GM18951 (cell line): Measurements from ENCODE around the gene ESR1.
"Not testable (repeated sequence)": the region's sequence is repeated elsewhere in the genome, so short reads cannot be mapped to it uniquely, and the experiment has no call there.

Experiments
- POLR2A ChIP-seq: IDR thresholded peaks from 4 replicates; pipeline ENCODE4 v1.6.1; 2011; ENCODE audit warnings: mild to moderate bottlenecking; ENCODE audit not compliant: insufficient read length, insufficient read depth; ENCODE audit errors: extremely low read depth
- in situ Hi-C: fragments of 300-500 bp; cut with MboI; formaldehyde crosslinking; loops from one replicate; pipeline ENCODE4 v1.12.0; 2022; ENCODE audit warnings: low sequenced_read_pairs, mixed read lengths, inconsistent platforms; ENCODE audit not compliant: unreplicated experiment

Gene ESR1

DNA sequence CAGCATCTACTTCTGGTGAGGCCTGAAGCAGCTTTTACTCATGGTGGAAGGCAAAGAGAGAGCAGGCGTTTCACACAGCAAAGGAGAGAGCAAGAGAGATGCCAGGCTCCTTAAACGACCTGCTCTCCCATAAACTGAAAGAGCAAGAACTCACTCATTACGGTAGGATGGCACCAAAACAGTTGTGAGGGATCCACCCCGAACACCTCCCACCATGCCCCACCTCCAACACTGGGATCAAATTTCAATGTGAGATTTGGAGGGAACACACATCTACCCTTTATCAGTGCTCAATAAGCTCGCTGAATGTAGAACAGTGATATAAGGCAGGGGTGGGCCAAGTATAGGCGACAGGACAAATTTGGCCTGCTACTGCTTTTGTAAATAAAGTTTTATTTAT, 244.6 kb downstream of the ESR1 start:
- in situ Hi-C loops, result no loop called here

DNA sequence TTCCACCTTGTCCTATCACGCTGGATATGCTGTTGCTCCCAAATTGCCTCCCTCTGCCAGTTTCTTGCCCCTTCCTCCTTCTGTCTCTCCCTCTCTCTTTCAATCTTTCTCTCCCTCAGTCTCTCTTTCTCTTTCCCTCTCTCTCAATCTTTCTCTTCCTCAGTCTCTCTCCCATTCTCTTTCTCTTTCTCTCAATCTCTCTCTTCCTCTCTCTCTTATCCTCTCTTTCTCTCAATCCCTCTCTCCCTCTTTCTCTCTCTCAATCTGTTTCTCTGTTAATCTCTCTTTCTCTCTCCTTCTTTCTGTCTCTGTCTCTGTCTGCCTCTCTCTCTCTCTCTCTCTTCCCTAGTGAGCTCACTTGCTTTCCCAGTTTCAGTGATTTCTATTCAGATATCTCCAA, 245.8 kb downstream of the ESR1 start:
- TF ChIP-seq POLR2A, result no peak
- in situ Hi-C loops, result no loop called here

More for the DNA sequence above, 244.6 kb downstream of the ESR1 start:
- no peak for TF ChIP-seq POLR2A

DNA sequence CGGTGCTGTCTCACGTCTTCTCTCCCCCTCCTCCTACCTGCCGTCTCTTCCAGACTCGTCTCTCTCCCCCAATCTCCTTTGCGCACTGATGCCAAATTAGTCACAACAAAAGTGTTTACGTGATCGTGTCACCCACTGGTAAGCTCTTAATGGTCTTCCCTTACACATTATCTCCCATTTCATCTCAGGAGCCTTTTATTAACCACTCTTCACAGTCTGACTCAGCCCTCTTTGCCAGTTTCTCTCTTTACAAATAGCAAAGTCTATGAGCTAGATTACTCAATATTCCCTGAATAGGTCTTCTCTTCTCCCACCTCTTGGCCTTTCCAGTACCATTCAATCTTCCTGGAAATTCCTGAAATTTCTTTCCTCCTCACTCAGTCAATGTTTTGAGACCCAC, 247.0 kb downstream of the ESR1 start:
- in situ Hi-C loops, result no loop called here
- no peak for TF ChIP-seq POLR2A

DNA sequence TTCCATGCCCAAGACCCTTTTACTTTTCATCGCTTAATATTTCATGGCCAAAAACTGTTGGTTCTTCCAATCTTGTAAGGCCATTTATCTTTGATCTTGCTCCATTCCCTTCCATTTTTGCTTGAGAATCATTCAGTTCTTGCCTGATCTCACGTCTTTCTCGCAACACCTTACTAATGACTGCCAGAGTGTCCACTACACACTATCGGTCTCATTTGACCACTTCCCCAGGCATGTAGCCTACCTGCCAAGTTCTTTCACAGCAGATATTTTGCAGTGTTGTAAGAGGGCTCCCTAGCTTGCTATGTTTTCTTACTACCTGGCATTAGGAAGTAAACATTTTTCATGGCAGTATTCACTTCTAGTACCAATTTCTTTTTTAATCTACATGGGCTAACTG, 248.0 kb downstream of the ESR1 start:
- no peak for TF ChIP-seq POLR2A
- in situ Hi-C loops, result no loop called here

DNA sequence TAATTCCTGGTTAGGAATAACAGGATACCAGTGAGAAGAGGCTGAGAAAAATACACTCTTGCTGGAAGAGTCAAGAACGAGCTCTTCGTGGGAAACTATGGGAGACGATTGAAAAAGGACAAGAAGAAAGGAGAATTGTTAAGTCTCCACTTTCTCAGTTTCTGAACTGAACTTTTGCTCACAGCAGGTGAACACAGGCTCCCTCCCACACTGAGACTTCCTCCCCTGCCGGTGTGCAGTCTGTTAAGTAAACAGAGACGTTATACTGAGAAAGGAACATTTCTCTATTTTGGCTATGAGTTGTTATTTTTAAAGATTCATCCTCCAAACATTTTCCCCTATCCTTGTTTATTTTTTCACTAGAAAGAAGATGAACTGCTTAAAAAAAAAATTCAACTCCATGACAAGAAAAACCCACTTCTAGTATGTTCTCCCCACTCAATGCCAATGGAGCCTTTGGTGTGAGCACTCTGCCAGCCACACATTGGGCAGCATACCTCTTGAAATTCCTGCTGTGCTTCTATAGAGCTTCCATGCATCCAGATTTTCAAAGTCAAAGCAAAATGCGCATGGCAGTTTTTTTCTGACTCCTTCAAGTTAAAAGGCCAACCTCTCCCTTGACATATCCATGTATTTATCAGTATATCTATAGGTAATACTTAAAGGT, 250.5 kb downstream of the ESR1 start:
- in situ Hi-C loops, result no loop called here
- TF ChIP-seq POLR2A, result no peak

DNA sequence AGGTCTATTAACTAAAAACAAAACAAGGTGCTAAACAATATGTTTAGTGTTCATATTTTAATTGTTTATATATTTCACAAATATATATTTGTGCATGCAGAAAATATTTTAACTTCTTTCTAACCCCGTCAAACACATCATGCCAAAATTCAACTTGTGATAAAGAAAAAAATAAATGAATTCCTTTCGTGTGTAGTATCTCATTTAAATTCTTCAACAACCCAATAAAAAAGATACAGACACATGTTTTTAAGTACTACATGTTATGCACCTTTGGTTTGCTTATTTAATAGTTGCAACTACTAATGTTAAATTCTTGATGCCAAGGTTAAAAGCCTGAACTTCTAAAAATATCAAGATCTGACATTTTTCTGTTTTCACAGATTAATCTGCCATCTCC, 252.4 kb downstream of the ESR1 start:
- in situ Hi-C loops, result no loop called here
- TF ChIP-seq POLR2A, result no peak

DNA sequence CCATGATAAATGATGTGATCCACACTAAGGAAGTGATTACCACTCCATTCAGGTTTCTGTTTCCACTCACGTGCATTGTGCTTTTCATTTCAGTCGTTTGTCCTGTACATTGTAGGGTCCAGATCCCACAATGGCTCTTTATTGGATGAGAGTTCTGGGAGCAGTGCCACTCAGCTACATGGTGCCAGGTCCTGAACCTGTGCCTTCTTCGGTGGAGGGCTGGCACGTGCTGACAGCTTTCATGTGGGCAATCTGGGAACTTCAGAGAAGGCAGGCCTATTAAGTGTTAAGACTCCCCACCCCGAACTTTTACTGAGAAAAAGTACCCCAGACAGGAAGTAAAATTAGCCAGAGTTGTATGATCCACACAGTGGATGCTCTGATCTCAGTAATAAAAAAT, 255.0 kb downstream of the ESR1 start:
- no peak for TF ChIP-seq POLR2A
- in situ Hi-C loops, result no loop called here

DNA sequence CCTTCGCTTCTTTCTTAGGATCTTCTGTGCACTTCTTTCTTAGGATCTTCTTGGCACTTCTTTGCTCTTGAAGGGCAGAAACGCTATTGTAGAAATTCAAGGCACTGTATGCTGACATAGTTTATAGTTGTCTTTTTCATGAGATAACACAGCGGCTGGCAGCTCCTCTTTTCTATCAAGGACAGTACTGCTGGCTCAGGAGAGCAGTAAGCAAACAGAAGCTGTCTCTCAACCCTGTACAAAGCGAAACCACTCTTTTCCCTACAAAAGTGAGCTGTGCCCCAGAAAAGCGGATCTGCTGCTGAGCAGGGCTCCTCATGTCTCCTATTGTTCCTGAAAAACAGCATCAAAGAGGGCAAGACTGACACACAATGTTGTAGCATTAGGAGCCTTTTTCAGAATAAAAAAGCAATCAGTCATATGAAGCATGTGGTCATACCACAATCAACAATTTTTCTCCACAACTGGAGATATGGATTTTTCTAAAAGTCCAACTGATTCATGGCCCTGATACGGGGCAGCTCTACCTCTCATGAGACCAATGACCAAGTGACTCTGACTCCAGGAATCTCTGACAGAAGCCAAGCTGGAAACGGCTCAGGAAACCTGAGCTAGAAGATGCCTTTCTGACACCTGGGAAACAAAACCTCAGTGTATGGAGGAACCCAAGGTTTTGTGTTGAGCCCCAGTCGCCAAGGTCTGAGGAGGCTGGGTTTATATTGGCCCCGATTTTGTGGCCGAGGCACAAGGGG, 255.9 kb downstream of the ESR1 start:
- in situ Hi-C loops, result no loop called here
- TF ChIP-seq POLR2A, result no peak

DNA sequence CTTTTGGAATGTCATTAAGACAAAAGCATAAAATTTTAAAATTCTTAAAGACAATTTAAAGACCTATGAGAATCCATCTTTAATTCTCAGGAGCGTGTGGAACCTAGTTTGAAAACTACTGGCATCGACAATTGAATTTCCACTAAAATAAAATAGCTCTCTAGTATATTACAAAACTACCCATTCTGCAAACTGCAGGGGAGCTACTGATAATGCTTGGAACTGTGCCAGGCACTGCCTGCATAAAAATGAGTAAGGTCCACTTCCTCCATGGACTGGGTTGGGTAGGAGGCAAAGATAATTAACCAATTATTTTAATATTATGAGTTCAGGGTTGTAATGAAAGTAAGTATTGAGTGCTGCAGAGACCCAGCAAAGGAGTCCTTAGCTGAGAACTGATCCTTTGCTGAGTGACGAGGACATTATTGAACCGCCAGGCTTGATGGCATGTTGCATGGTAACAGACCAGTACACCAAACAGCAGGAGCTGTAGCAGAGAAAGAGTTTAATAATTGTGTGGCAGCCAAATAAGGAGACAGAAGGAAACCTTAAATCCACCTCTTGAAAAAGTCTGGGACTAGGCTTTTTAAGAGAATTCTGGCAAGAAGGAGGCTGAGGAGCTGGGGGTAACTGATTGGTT, 261.3 kb downstream of the ESR1 start:
- in situ Hi-C loops, result no loop called here
- TF ChIP-seq POLR2A, result no peak

DNA sequence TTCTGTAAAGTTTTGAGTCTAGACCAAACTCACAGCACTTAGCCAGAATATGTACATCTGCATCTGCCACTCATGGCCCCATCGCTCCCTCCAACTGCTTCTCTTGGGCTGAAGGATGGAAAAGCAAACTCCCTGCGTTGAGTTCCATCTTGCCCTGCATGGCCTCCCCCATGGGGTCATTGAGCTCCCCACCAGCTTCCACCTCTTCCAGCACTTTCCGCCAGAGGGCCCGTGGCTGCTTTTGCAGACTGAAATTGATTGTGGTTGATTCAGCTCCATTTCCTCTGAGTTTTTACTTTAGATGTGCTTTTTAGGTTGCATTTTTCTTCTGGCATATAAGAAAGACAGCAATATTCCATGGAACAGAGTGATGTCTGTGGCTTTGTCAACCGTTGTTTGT, 263.1 kb downstream of the ESR1 start:
- in situ Hi-C loops, result no loop called here
- no peak for TF ChIP-seq POLR2A

DNA sequence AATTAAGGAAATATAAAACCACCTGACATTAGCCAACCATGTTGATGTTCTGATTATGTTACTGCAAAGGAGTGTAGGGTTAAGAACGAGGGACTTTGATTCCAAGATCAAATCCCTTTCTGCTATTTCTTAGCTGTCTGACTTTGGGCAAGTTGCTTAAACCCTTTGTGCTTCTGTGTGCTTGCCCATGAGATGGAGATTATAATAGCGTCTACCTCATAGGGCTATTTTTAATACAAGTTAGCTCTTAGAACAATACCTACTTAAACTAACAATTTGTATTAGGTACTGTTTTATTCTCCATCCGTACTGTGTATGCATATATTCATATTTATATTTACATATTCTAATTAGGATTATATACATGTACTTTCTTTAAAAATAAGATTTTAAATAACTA, 263.8 kb downstream of the ESR1 start:
- in situ Hi-C loops, result no loop called here
- no peak for TF ChIP-seq POLR2A

DNA sequence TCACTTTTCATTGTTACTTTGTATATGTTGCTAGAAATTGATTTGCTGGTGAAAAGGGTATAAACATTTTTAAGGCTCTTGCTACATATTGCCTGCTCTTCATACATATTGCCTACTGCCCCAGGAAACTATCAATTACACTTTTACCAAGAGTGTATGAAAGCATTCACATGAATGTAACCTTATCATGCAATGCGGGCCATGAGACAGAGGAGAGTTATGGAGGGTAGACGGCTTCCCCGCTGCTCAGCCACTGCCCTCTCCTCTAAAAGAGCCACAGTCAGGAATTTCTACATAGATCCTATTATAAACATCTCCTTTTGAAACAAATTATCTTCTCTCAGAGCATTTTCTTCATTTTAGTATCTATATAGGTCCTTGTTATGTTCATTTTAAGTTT, 264.4 kb downstream of the ESR1 start:
- TF ChIP-seq POLR2A, result no peak
- in situ Hi-C loops, result no loop called here

DNA sequence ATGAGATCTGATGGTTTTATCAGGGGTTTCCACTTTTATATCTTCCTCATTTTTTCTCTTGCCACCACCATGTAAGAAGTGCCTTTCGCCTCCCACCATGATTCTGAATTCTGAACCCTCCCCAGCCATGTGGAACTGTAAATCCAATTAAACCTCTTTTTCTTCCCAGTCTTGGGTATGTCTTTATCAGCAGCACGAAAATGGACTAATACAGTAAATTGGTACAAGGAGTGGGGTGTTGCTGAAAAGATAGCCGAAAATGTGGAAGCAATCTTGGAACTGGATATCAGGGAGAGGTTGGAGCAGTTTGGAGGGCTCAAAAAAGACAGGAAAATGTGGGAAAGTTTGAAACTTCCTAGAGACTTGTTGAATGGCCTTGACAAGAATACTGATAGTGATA, 268.8 kb downstream of the ESR1 start:
- in situ Hi-C loops, result not testable (repeated sequence)

DNA sequence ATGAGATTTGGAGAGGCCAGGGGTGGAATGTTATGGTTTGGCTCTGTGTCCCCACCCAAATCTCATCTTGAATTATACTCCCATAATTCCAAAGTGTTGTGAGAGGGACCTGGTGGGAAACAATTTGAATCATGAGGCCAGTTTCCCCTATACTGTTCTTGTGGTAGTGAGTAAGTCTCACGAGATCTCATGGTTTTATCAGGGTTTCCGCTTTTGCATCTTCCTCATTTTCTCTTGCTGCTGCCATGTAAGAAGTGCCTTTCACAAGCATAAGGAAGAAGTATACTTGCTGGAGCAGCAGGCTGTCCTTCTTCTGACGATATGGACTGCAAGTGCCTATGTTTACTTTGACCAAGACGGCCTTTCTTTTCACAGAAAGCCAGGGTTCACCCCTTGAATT, 270.5 kb downstream of the ESR1 start:
- in situ Hi-C loops, result no loop called here
- TF ChIP-seq POLR2A, result no peak
